ENCODE data around the gene SFXN4.

The SFXN4 gene

GRCh38 chr10:119132521-119133345 is 32.8 kb downstream of the SFXN4 start:
- DNase-seq (ENCODE audit: insufficient read length, low spot score), result no peak
- FAIRE-seq, result no peak

DNA sequence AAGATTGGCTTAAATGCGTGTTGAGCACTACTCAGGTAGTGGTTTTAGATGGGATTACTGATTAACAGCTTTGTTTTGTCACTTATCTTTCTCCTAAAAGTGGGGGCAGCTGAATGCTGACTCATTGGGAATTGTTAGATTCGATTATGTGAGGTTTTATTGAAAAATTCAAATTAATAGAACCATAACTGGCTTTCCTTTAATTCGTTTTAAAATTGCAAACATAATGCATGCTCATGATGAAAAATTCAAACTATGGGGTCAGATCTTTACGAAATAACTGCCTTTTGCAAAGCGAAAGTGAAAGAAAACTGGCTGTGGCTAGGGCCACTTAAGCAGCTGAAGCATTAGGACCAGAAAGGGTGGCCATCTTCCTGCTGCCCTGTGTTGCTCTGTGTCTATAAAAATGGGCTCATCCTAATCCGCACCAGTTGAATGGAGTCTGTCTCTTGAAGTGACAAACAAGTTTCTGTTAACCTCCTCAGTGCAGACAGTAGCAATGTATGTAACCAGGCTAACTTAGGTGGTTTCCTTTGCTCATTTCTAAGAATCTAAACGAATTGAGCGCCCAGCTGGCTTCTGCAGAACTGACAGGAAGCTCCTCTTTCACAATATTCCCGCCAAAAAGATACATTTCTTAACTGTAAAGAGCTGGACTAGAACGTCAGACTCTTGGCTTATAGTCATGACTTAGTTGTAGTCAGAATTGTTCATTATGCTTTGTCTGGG is 33.8 kb downstream of the SFXN4 start:
- DNase-seq (ENCODE audit: insufficient read length, low spot score) (no peak), FAIRE-seq (peak; percentile 78)
- TF ChIP-seq POLR2A (IDR thresholded peaks at IDR 0.05; ENCODE audit: low read depth, low read length) (peak; percentile 29; the same call in 1 of the 2 replicates), TAF1 (IDR thresholded peaks at IDR 0.05; ENCODE audit: low read depth, low read length) (0 out of 2 replicates have a peak, but pooled peaks have one; percentile 21), PAX5 (IDR thresholded peaks at IDR 0.05; ENCODE audit: insufficient read depth, low read length, severe bottlenecking) (no peak)

More at GRCh38 chr10:119132521-119133345, 32.8 kb downstream of the SFXN4 start:
- TF ChIP-seq POLR2A (IDR thresholded peaks at IDR 0.05; ENCODE audit: low read depth, low read length) (no peak), PAX5 (IDR thresholded peaks at IDR 0.05; ENCODE audit: insufficient read depth, low read length, severe bottlenecking) (no peak), POLR2AphosphoS5 (IDR thresholded peaks at IDR 0.05; ENCODE audit: low read depth, low read length) (no peak), TAF1 (IDR thresholded peaks at IDR 0.05; ENCODE audit: low read depth, low read length) (no peak), SPI1 (IDR thresholded peaks at IDR 0.05; ENCODE audit: low read depth, low read length) (no peak), POU2F2 (IDR thresholded peaks at IDR 0.05; ENCODE audit: low read depth, low read length) (no peak)

- FAIRE-seq (no peak), DNase-seq (ENCODE audit: insufficient read length, low spot score) (no peak)
- TF ChIP-seq PAX5 (IDR thresholded peaks at IDR 0.05; ENCODE audit: insufficient read depth, low read length, severe bottlenecking) (no peak), POLR2AphosphoS5 (IDR thresholded peaks at IDR 0.05; ENCODE audit: low read depth, low read length) (no peak), POU2F2 (IDR thresholded peaks at IDR 0.05; ENCODE audit: low read depth, low read length) (no peak), SPI1 (IDR thresholded peaks at IDR 0.05; ENCODE audit: low read depth, low read length) (no peak), TAF1 (IDR thresholded peaks at IDR 0.05; ENCODE audit: low read depth, low read length) (no peak), POLR2A (IDR thresholded peaks at IDR 0.05; ENCODE audit: low read depth, low read length) (no peak)
Measured at GRCh38 chr10:119129721-119130120, 35.8 kb downstream of the SFXN4 start.

DNA sequence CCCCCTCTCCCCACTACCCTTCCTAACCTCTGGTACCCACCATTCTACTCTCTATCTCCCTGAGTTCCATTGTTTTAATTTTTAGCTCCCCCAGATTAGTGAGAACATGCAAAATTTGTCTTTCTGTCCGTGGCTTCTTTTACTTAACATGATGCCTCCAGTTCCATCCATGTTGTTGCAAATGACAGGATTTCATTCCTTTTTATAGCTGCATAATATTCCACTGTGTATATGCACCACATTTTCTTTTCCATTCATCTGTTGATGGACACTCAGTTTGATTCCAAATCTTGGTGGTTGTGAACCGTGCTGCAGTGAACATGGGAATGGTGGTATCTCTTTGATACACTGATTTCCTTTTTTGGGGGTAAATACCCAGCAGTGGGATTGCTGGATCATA is 39.6 kb downstream of the SFXN4 start:
- FAIRE-seq, result no peak
- DNase-seq (ENCODE audit: insufficient read length, low spot score), result no peak

DNA sequence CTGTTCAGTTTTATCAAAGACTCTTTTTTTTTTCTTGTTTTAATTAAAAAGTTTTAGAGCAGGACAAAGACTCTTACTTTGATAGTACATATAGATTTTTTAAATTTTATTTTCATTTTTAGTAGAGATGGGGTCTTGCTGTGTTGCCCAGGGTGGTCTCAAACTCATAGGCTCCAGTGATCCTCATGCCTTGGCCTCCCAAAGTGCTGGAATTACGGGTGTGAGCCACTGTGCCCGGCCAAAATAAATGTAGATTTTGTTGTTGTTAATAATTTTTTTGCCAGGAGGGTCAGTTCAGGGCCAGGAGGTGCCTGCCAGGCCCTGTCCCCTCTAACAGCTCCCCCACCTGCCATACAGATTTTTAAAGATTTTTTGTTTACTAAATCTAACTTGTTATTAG is 44.6 kb downstream of the SFXN4 start:
- TF ChIP-seq PAX5 (IDR thresholded peaks at IDR 0.05; ENCODE audit: insufficient read depth, low read length, severe bottlenecking) (no peak), SPI1 (IDR thresholded peaks at IDR 0.05; ENCODE audit: low read depth, low read length) (no peak), POU2F2 (IDR thresholded peaks at IDR 0.05; ENCODE audit: low read depth, low read length) (no peak), POLR2A (IDR thresholded peaks at IDR 0.05; ENCODE audit: low read depth, low read length) (no peak), TAF1 (IDR thresholded peaks at IDR 0.05; ENCODE audit: low read depth, low read length) (no peak), POLR2AphosphoS5 (IDR thresholded peaks at IDR 0.05; ENCODE audit: low read depth, low read length) (no peak)
- DNase-seq (ENCODE audit: insufficient read length, low spot score) (no peak), FAIRE-seq (no peak)

More for the DNA sequence above, 39.6 kb downstream of the SFXN4 start:
- TF ChIP-seq SPI1 (IDR thresholded peaks at IDR 0.05; ENCODE audit: low read depth, low read length) (no peak), POLR2A (IDR thresholded peaks at IDR 0.05; ENCODE audit: low read depth, low read length) (no peak), POLR2AphosphoS5 (IDR thresholded peaks at IDR 0.05; ENCODE audit: low read depth, low read length) (no peak), PAX5 (IDR thresholded peaks at IDR 0.05; ENCODE audit: insufficient read depth, low read length, severe bottlenecking) (no peak)

DNA sequence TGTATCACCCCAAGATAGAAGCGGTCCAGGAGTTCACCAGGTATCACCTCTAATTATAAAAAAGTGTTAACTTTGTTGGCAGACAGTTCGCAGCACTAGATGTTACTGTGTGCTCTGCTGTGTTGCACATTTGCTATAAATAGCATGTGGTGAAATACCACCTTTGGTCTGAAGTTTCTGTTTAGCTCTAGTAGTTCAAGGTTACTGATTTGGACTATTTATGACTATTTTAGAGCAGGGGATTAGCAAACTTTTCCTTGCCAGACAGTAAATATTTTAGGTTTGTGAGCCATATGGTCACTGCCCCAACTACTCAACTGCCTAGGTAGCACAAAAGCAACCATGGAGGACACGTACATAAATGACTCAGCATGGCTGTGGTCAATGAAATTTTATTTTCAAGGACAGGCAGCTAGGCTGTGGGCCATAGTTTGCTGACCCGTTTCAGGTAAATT is 45.1 kb downstream of the SFXN4 start:
- FAIRE-seq (peak; percentile 99), DNase-seq (ENCODE audit: insufficient read length, low spot score) (no peak)
- TF ChIP-seq PAX5 (IDR thresholded peaks at IDR 0.05; ENCODE audit: insufficient read depth, low read length, severe bottlenecking) (peak; percentile 8), POLR2A (IDR thresholded peaks at IDR 0.05; ENCODE audit: low read depth, low read length) (no peak)

GRCh38 chr10:119119400-119119799 is 46.1 kb downstream of the SFXN4 start:
- TF ChIP-seq POU2F2 (IDR thresholded peaks at IDR 0.05; ENCODE audit: low read depth, low read length) (no peak), SPI1 (IDR thresholded peaks at IDR 0.05; ENCODE audit: low read depth, low read length) (no peak), PAX5 (IDR thresholded peaks at IDR 0.05; ENCODE audit: insufficient read depth, low read length, severe bottlenecking) (no peak), POLR2AphosphoS5 (IDR thresholded peaks at IDR 0.05; ENCODE audit: low read depth, low read length) (no peak), TAF1 (IDR thresholded peaks at IDR 0.05; ENCODE audit: low read depth, low read length) (no peak), POLR2A (IDR thresholded peaks at IDR 0.05; ENCODE audit: low read depth, low read length) (no peak)
- no peak for FAIRE-seq
- no peak for DNase-seq (ENCODE audit: insufficient read length, low spot score)

DNA sequence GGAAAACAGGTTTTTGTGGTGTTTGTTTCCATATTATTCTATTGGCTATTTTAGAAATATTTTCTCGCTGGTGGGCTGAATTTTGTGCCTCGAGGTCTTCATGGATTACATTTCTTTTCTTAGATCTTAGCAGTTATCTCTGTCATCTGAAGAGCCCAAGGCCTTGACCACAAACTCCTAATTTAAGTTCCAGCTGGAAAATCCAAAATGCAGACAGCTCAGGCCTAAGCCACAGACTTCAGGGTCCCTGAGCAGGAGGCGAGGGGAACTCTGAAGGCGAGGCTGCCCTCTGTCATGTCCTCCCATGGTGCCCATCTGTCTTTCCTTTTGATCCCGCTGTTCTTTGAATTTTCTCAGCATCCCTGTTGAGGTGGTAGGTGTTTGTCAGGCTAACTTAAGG is 47.3 kb downstream of the SFXN4 start:
- no peak for TF ChIP-seq POLR2AphosphoS5 (IDR thresholded peaks at IDR 0.05; ENCODE audit: low read depth, low read length)
- DNase-seq (ENCODE audit: insufficient read length, low spot score), result no peak
- peak; percentile 16 for FAIRE-seq

GRCh38 chr10:119116326-119116951 is 49.1 kb downstream of the SFXN4 start:
- no peak for TF ChIP-seq POU2F2 (IDR thresholded peaks at IDR 0.05; ENCODE audit: low read depth, low read length)
- TF ChIP-seq TAF1 (IDR thresholded peaks at IDR 0.05; ENCODE audit: low read depth, low read length), result no peak
- TF ChIP-seq POLR2A (IDR thresholded peaks at IDR 0.05; ENCODE audit: low read depth, low read length), result no peak
- no peak for TF ChIP-seq PAX5 (IDR thresholded peaks at IDR 0.05; ENCODE audit: insufficient read depth, low read length, severe bottlenecking)
- no peak for TF ChIP-seq SPI1 (IDR thresholded peaks at IDR 0.05; ENCODE audit: low read depth, low read length)
- no peak for TF ChIP-seq POLR2AphosphoS5 (IDR thresholded peaks at IDR 0.05; ENCODE audit: low read depth, low read length)
- DNase-seq (ENCODE audit: insufficient read length, low spot score) (no peak), FAIRE-seq (no peak)

Data from GM12891 (cell line).